ENCODE results near the gene FAM120B. TPM values are rescaled to one million over a fixed set of nuclear protein-coding genes. Genes with fewer than 3 reads are reported as not detected.

The FAM120B gene
- total RNA-seq, 1 donor from 2014 or later, result 34.6 TPM

- no peak for DNase-seq (ENCODE audit: low read depth)
Observed at GRCh38 chr6:170420791-170421776, 114.5 kb downstream of the FAM120B start.

- no peak for DNase-seq (ENCODE audit: low read depth)
Observed at GRCh38 chr6:170421921-170422320, 115.4 kb downstream of the FAM120B start.

- DNase-seq (ENCODE audit: low read depth), result no peak
Observed at GRCh38 chr6:170423030-170423429, 116.5 kb downstream of the FAM120B start.

GRCh38 chr6:170423814-170424603 is 117.5 kb downstream of the FAM120B start:
- DNase-seq (ENCODE audit: low read depth), result no peak

GRCh38 chr6:170424604-170425126 is 118.1 kb downstream of the FAM120B start:
- no peak for DNase-seq (ENCODE audit: low read depth)

- DNase-seq (ENCODE audit: low read depth), result no peak
Observed at GRCh38 chr6:170429450-170429849, 122.9 kb downstream of the FAM120B start.

- no peak for DNase-seq (ENCODE audit: low read depth)
Observed at GRCh38 chr6:170433163-170434116, 126.9 kb downstream of the FAM120B start.

GRCh38 chr6:170434117-170434820 is 127.7 kb downstream of the FAM120B start:
- no peak for DNase-seq (ENCODE audit: low read depth)

GRCh38 chr6:170434821-170435155 is 128.2 kb downstream of the FAM120B start:
- no peak for DNase-seq (ENCODE audit: low read depth)

- no peak for DNase-seq (ENCODE audit: low read depth)
Observed at GRCh38 chr6:170435766-170436165, 129.2 kb downstream of the FAM120B start.

GRCh38 chr6:170436209-170436809 is 129.8 kb downstream of the FAM120B start:
- no peak for DNase-seq (ENCODE audit: low read depth)

- no peak for DNase-seq (ENCODE audit: low read depth)
Observed at GRCh38 chr6:170437719-170438401, 131.3 kb downstream of the FAM120B start.

GRCh38 chr6:170438402-170438753 is 131.8 kb downstream of the FAM120B start:
- peak; percentile 99 for DNase-seq (ENCODE audit: low read depth)

- DNase-seq (ENCODE audit: low read depth), result no peak
Observed at GRCh38 chr6:170438861-170439260, 132.3 kb downstream of the FAM120B start.

- no peak for DNase-seq (ENCODE audit: low read depth)
Observed at GRCh38 chr6:170439366-170440361, 133.1 kb downstream of the FAM120B start.

- no peak for DNase-seq (ENCODE audit: low read depth)
Observed at GRCh38 chr6:170440437-170440836, 133.9 kb downstream of the FAM120B start.

GRCh38 chr6:170441316-170441715 is 134.8 kb downstream of the FAM120B start:
- DNase-seq (ENCODE audit: low read depth), result no peak

GRCh38 chr6:170442596-170442995 is 136.0 kb downstream of the FAM120B start:
- DNase-seq (ENCODE audit: low read depth), result no peak
